IMR-90 (cell line): ENCODE data around the gene MRTFB. TPM values are rescaled to one million over a fixed set of nuclear protein-coding genes. Genes with fewer than 3 reads are reported as not detected.
A peak's percentile ranks its signal among the peaks of the same experiment; 100 is the strongest.

ENCODE experiments used
- ATAC-seq: fragments of 200-7000 bp; cut with Tn5 transposase; 2 replicates; pipeline ENCODE4 v1.9.1; 2020; ENCODE audit warnings: low read depth, mild to moderate bottlenecking, moderate library complexity
- BruUV-seq: library from RNA; stranded (reverse); fragments of 400-500 nt; replicated peaks from 2 replicates; lab custom pipeline; 2021; lab: Mats Ljungman, UMichigan
- CTCF ChIA-PET: fragments of 300-600 bp; formaldehyde crosslinking; extraction: SDS; loops from one replicate; lab custom pipeline; 2021; ENCODE audit warnings: antibody characterized with exemption; lab: Yijun Ruan, JAX
- POLR2A ChIA-PET: fragments of 300-600 bp; sonication (Branson Sonifier 250); formaldehyde crosslinking; loops from one replicate; lab custom pipeline; 2022; ENCODE audit warnings: antibody characterized with exemption; ENCODE audit not compliant: unreplicated experiment; lab: Charles Lee
- DNase-seq: peaks from one replicate; pipeline ENCODE4 v3.0.0; 2013
- H2AFZ ChIP-seq: replicated peaks from 2 replicates; pipeline ENCODE3; 2013; ENCODE audit warnings: low read length, mild to moderate bottlenecking; ENCODE audit not compliant: poor library complexity
- H2AK5ac ChIP-seq: 2 replicates; pipeline ENCODE4 v1.6.1; 2013; ENCODE audit warnings: low read depth, low read length, inconsistent platforms
- H2AK9ac ChIP-seq: replicated peaks from 2 replicates; pipeline ENCODE3; 2013; ENCODE audit warnings: mild to moderate bottlenecking, low read depth, low read length, moderate library complexity; ENCODE audit not compliant: poor library complexity
- H2BK120ac ChIP-seq: 2 replicates; pipeline ENCODE4 v1.6.1; 2013; ENCODE audit warnings: low read depth, low read length, inconsistent platforms
- H2BK15ac ChIP-seq: 3 replicates; pipeline ENCODE4 v1.6.1; 2013; ENCODE audit warnings: low read depth, low read length, inconsistent platforms
- H2BK20ac ChIP-seq: 2 replicates; pipeline ENCODE4 v1.6.1; 2013; ENCODE audit warnings: low read depth, mild to moderate bottlenecking, inconsistent platforms, low read length, moderate library complexity
- H2BK5ac ChIP-seq: 2 replicates; pipeline ENCODE4 v1.6.1; 2013; ENCODE audit warnings: mild to moderate bottlenecking, low read depth, low read length, inconsistent platforms; ENCODE audit not compliant: poor library complexity, severe bottlenecking
- H3K14ac ChIP-seq: replicated peaks from 2 replicates; pipeline ENCODE4 v1.6.1; 2013; ENCODE audit warnings: low read depth, low read length, inconsistent platforms
- H3K18ac ChIP-seq: 2 replicates; pipeline ENCODE4 v1.6.1; 2013; ENCODE audit warnings: low read depth, low read length, control low read depth
- H3K23ac ChIP-seq: 2 replicates; pipeline ENCODE4 v1.6.1; 2013; ENCODE audit warnings: low read depth, low read length, inconsistent platforms
- H3K27ac ChIP-seq: 2 replicates; pipeline ENCODE4 v1.5.1; 2013; ENCODE audit warnings: mild to moderate bottlenecking, control low read depth, low read length; ENCODE audit not compliant: insufficient read depth
- H3K27me3 ChIP-seq: 2 replicates; pipeline ENCODE4 v1.6.1; 2013; ENCODE audit warnings: low read length; ENCODE audit not compliant: control insufficient read depth, insufficient read depth
- H3K36me3 ChIP-seq: 2 replicates; pipeline ENCODE4 v1.6.1; 2013; ENCODE audit warnings: low read length, mixed read lengths; ENCODE audit not compliant: control insufficient read depth, insufficient read depth
- H3K4ac ChIP-seq: 2 replicates; pipeline ENCODE4 v1.6.1; 2013; ENCODE audit warnings: low read depth, low read length, inconsistent platforms
- H3K4me1 ChIP-seq: 2 replicates; pipeline ENCODE4 v1.6.1; 2013; ENCODE audit warnings: low read length, mixed read lengths; ENCODE audit not compliant: control insufficient read depth, insufficient read depth
- H3K4me2 ChIP-seq: 2 replicates; pipeline ENCODE4 v1.6.1; 2013; ENCODE audit warnings: low read depth, mild to moderate bottlenecking, control low read depth, low read length, moderate library complexity
- H3K4me3 ChIP-seq: 2 replicates; pipeline ENCODE4 v1.5.1; 2013; ENCODE audit warnings: low read depth, mild to moderate bottlenecking, control low read depth, low read length, moderate library complexity; ENCODE audit not compliant: insufficient read depth
- H3K56ac ChIP-seq: 2 replicates; pipeline ENCODE4 v1.6.1; 2013; ENCODE audit warnings: low read length, inconsistent platforms; ENCODE audit not compliant: insufficient read depth; ENCODE audit errors: extremely low read depth
- H3K79me1 ChIP-seq, 2 experiments: 2 replicates each; pipeline ENCODE4 v1.6.1; 2013; ENCODE audit warnings: low read length in 2 of 2, inconsistent platforms in 1 of 2, low read depth in 1 of 2
- H3K9ac ChIP-seq: 2 replicates; pipeline ENCODE4 v1.6.1; 2013; ENCODE audit warnings: low read depth, low read length, control low read depth
- H3K9me1 ChIP-seq: 2 replicates; pipeline ENCODE4 v1.6.1; 2013; ENCODE audit warnings: low read length, inconsistent platforms; ENCODE audit not compliant: insufficient read depth
- H3K9me3 ChIP-seq: 2 replicates; pipeline ENCODE4 v1.6.1; 2013; ENCODE audit warnings: low read length; ENCODE audit not compliant: control insufficient read depth, insufficient read depth
- H4K20me1 ChIP-seq: 2 replicates; pipeline ENCODE4 v1.6.1; 2013; ENCODE audit warnings: low read length, inconsistent platforms; ENCODE audit not compliant: insufficient read depth
- H4K5ac ChIP-seq: 2 replicates; pipeline ENCODE4 v1.6.1; 2013; ENCODE audit warnings: mild to moderate bottlenecking, low read depth, low read length, control low read depth
- H4K8ac ChIP-seq, 2 experiments: 2 replicates each; pipeline ENCODE4 v1.6.1; 2013; ENCODE audit warnings: low read depth in 2 of 2, low read length in 2 of 2, control low read depth in 1 of 2, inconsistent platforms in 1 of 2
- H4K91ac ChIP-seq: 2 replicates; pipeline ENCODE4 v1.6.1; 2013; ENCODE audit warnings: low read depth, low read length, inconsistent platforms; ENCODE audit not compliant: insufficient read depth
- FOS ChIP-seq: fragments of 150-350 bp; IDR thresholded peaks from 2 replicates; pipeline ENCODE4 v1.6.1; 2016; ENCODE audit warnings: low read depth, low read length
- MAFK ChIP-seq: IDR thresholded peaks from 2 replicates; pipeline ENCODE4 v1.6.1; 2012; ENCODE audit warnings: low read depth, low read length, improper control_type of control experiment
- MAZ ChIP-seq: IDR thresholded peaks from 2 replicates; pipeline ENCODE4 v1.6.1; 2012; ENCODE audit warnings: low read depth, mild to moderate bottlenecking, low read length, improper control_type of control experiment, moderate library complexity, borderline replicate concordance
- POLR2A ChIP-seq: IDR thresholded peaks from 2 replicates; pipeline ENCODE4 v1.6.1; 2012; ENCODE audit warnings: mild to moderate bottlenecking, low read depth, low read length
- RAD21 ChIP-seq: IDR thresholded peaks from 2 replicates; pipeline ENCODE4 v1.6.1; 2012; ENCODE audit warnings: low read length, improper control_type of control experiment
- SMC3 ChIP-seq: fragments of 150-350 bp; IDR thresholded peaks from 2 replicates; pipeline ENCODE4 v1.6.1; 2016; ENCODE audit warnings: low read depth, mild to moderate bottlenecking, antibody characterized with exemption, low read length, moderate library complexity
- WGBS, 2 experiments: methylation state at CpG; one replicate each; pipeline versions ENCODE4 v1.1.5 to v1.1.7; 2013; ENCODE audit warnings: missing lambda C conversion rate in 2 of 2; ENCODE audit not compliant: insufficient read length in 1 of 2; ENCODE audit errors: extremely low coverage in 2 of 2; 5-methylcytosine and 5-hydroxymethylcytosine counted together
- dilution Hi-C: fragments of 300-500 bp; cut with HindIII; formaldehyde crosslinking; loops from one replicate; pipeline ENCODE4 v1.14.3; 2018; ENCODE audit warnings: low sequenced_read_pairs; ENCODE audit not compliant: unreplicated experiment
- in situ Hi-C: fragments of 300-500 bp; cut with MboI; formaldehyde crosslinking; loops from 3 replicates; pipeline ENCODE4 v1.14.3; 2019; ENCODE audit warnings: low sequenced_read_pairs, inconsistent platforms, mixed read lengths
- intact Hi-C: fragments of 100-400 bp; cut with micrococcal nuclease; formaldehyde crosslinking; loops from 2 replicates; pipeline ENCODE4 v1.10.0; 2022
- polyA plus RNA-seq, 3 experiments: library from polyadenylated mRNA; depleted of rRNA; stranded (reverse); fragments of >200 nt; gene quantifications; 2 replicates each; pipeline ENCODE4 v1.2.3, GENCODE V29; 2012; ENCODE audit warnings: low replicate concordance in 1 of 3
- total RNA-seq: library from RNA; depleted of rRNA; stranded (reverse); fragments of >200 nt; gene quantifications from 2 replicates; pipeline ENCODE4 v1.2.3, GENCODE V29; 2012
- TF ChIP-seq, protein P1 (sequence below): conservative IDR thresholded peaks from 2 replicates; pipeline ENCODE4 v1.5.1; 2012; ENCODE audit warnings: mild to moderate bottlenecking, low read depth, low read length, improper control_type of control experiment

Gene MRTFB
- total and polyA plus RNA-seq, 2 of the 4 experiments (the other 2 are of a cell fraction), result 4.4 to 5.4 TPM

DNA sequence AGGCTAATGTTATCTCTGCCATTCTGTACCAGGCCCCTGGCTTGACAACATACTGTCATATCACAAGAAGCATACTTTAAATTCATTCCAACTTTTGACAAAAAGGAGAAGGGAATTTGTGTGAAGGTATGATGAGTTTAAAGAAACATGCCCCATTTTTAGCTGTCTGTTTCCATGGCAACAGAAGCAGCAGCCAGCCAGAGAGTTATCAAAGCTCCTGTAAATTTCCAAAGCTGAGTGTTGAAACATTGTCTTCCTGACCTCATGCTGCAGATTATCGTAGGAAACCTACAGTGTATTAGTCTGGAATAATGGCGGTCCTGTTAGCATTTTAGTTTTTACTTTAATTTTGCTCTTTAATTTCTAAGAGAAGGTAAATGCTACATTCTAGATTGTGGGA, 124.9 kb downstream of the MRTFB start:
- H2BK5ac ChIP-seq, result no peak overlapping the region
- DNase-seq (peak; percentile 18), ATAC-seq (no peak)
- no TSS peak for BruUV-seq
- dilution Hi-C loops (no loop called here), in situ Hi-C loops (no loop called here), intact Hi-C loops (no loop called here)
- H4K20me1 ChIP-seq, result no peaks in the 10 kb centered on the region
- no peaks in the 10 kb centered on the region for H3K27me3 ChIP-seq
- H3K27ac ChIP-seq, result no peak overlapping the region
- H2BK15ac ChIP-seq, result no peak overlapping the region
- no peak overlapping the region for H4K8ac ChIP-seq
- no peak overlapping the region for H3K4ac ChIP-seq
- no peak overlapping the region for H2BK20ac ChIP-seq
- no peak for TF ChIP-seq SMC3
- no peak for TF ChIP-seq FOS
- TF ChIP-seq MAZ, result no peak
- TF ChIP-seq POLR2A, result no peak
- no peak for TF ChIP-seq RAD21
- TF ChIP-seq MAFK, result no peak
- TF ChIP-seq, protein P1, sequence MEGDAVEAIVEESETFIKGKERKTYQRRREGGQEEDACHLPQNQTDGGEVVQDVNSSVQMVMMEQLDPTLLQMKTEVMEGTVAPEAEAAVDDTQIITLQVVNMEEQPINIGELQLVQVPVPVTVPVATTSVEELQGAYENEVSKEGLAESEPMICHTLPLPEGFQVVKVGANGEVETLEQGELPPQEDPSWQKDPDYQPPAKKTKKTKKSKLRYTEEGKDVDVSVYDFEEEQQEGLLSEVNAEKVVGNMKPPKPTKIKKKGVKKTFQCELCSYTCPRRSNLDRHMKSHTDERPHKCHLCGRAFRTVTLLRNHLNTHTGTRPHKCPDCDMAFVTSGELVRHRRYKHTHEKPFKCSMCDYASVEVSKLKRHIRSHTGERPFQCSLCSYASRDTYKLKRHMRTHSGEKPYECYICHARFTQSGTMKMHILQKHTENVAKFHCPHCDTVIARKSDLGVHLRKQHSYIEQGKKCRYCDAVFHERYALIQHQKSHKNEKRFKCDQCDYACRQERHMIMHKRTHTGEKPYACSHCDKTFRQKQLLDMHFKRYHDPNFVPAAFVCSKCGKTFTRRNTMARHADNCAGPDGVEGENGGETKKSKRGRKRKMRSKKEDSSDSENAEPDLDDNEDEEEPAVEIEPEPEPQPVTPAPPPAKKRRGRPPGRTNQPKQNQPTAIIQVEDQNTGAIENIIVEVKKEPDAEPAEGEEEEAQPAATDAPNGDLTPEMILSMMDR, result no peak
- POLR2A ChIA-PET, result interaction anchor here (0.6 kb wide), 1 partner anchor 398 kb away, joined by 6 read pairs; no protein-coding TSS in a partner anchor
- H2AK9ac ChIP-seq, result no peak overlapping the region
- no peaks in the 10 kb centered on the region for H3K36me3 ChIP-seq
- no peak overlapping the region for H4K91ac ChIP-seq
- no peak overlapping the region for H2AK5ac ChIP-seq
- no peak overlapping the region for H3K18ac ChIP-seq
- no peak overlapping the region for H3K14ac ChIP-seq
- CTCF ChIA-PET, result no interaction called here
- H3K9me1 ChIP-seq, result no peaks in the 10 kb centered on the region; the same call in 1 of the 2 replicates
- no peaks in the 10 kb centered on the region for H3K9me3 ChIP-seq
- no peak overlapping the region for H2BK120ac ChIP-seq
- H3K4me1 ChIP-seq, result no peaks in the 10 kb centered on the region; the same call in 1 of the 2 replicates
- peaks cover 0 to 3% of the 10 kb centered on the region in 2 experiments; a peak in 2 of 4 replicates for H3K79me1 ChIP-seq
- WGBS, 2 experiments, result no CpG with 5 or more reads among the region's 2 CpGs
- no peak overlapping the region for H3K4me2 ChIP-seq
- H3K23ac ChIP-seq, result no peak overlapping the region
- no peak overlapping the region for H3K4me3 ChIP-seq
- H3K9ac ChIP-seq, result no peak overlapping the region
- no peak overlapping the region for H2AFZ ChIP-seq
- no peak overlapping the region for H3K56ac ChIP-seq
- no peak overlapping the region for H4K5ac ChIP-seq
